Esophagus squamous epithelium (tissue), 4 donors: ENCODE data around the gene ALDH3A1.
A peak's percentile ranks its signal among the peaks of the same experiment; 100 is the strongest.

ENCODE experiments used
- POLR2A ChIP-seq, 4 donors: fragments of 450-650 bp; IDR thresholded peaks; one replicate each; pipeline ENCODE4 v1.6.1; 2017; ENCODE audit warnings: antibody characterized with exemption in 4 of 4, mild to moderate bottlenecking in 4 of 4, moderate library complexity in 3 of 4
- TF ChIP-seq, protein P1 (sequence below), 6 experiments: fragments of 450-650 bp in 4 of 6; fragments of 200-600 bp in 2 of 6; sonication (generic) in 2 of 6; IDR thresholded peaks; one replicate each; pipeline ENCODE4 v1.5.1; 2016 to 2019; ENCODE audit warnings: antibody characterized with exemption in 6 of 6, mild to moderate bottlenecking in 4 of 6, moderate library complexity in 4 of 6

DNA sequence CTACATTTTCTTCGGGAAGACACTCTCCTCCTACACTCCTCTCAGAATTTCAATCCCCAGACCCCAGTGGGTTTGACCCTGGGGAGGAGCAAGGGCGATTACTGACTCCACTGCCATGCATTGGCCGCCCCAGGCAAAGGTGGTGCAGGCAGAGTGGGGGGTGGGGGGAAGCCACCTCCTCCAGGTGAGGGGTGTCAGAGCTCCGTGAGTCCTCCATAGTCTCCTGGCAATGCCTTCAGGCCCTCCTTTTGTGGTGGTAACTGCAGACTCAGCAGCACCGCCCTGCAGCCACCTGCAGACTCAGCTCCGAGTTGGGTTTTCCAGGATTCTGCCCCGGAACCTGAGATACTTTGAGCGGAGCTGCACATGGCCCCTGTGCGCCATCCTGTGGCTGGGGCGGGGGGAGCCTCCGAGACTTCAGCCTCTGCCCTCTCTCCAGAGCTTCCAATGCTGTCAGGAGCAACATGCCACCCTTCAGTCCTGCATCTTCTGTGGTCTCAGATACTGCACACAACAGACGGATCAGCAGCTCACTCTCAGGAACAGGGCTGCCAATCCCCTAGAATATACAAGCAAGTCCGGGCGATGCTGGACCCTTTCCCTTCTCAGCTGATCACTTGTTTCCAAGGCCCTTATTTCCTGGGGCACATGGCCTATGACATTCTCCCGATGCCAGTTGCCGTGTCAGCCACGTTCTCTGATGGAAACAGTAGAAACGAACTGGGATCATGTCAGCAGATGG is 29.3 kb downstream of the ALDH3A1 start:
- TF ChIP-seq, protein P1, sequence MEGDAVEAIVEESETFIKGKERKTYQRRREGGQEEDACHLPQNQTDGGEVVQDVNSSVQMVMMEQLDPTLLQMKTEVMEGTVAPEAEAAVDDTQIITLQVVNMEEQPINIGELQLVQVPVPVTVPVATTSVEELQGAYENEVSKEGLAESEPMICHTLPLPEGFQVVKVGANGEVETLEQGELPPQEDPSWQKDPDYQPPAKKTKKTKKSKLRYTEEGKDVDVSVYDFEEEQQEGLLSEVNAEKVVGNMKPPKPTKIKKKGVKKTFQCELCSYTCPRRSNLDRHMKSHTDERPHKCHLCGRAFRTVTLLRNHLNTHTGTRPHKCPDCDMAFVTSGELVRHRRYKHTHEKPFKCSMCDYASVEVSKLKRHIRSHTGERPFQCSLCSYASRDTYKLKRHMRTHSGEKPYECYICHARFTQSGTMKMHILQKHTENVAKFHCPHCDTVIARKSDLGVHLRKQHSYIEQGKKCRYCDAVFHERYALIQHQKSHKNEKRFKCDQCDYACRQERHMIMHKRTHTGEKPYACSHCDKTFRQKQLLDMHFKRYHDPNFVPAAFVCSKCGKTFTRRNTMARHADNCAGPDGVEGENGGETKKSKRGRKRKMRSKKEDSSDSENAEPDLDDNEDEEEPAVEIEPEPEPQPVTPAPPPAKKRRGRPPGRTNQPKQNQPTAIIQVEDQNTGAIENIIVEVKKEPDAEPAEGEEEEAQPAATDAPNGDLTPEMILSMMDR (IDR thresholded peaks at IDR 0.05), result peak in 5 of 6 experiments; percentile 22 to 70 (median 58)
- no peak for TF ChIP-seq POLR2A (IDR thresholded peaks at IDR 0.05)
